Stimulated activated naive B cell treated with anti-CD40 and anti-IgM and Interleukin-4, amounts not matched to agents 10 μg/mL and 1 μg/mL and 100 μg/mL, for 72 hours (primary cell): ENCODE measurements around the gene ZNRF3.
"Not testable (repeated sequence)": the region's sequence is repeated elsewhere in the genome, so short reads cannot be mapped to it uniquely, and the experiment has no call there.

Source experiments
- ATAC-seq, 2 donors: fragments of 150-1000 bp; cut with Tn5 transposase; replicated peaks; 2 replicates each; pipeline ENCODE4 v1.10.0; 2021; ENCODE audit warnings: moderate library complexity in 1 of 2
- DNase-seq: peaks from one replicate; pipeline ENCODE4 v3.0.0; 2021
- H3K27ac Mint-ChIP-seq: one replicate; pipeline ENCODE4 v1.8.0; 2022; ENCODE audit warnings: mild to moderate bottlenecking, mixed read lengths
- H3K27me3 Mint-ChIP-seq, 2 donors: one replicate each; pipeline ENCODE4 v1.8.0; 2022; ENCODE audit warnings: mixed read lengths in 2 of 2
- H3K36me3 Mint-ChIP-seq, 2 donors: one replicate each; pipeline ENCODE4 v1.8.0; 2022; ENCODE audit warnings: mixed read lengths in 2 of 2, mild to moderate bottlenecking in 1 of 2
- H3K4me1 Mint-ChIP-seq, 2 donors: one replicate each; pipeline ENCODE4 v1.8.0; 2022; ENCODE audit warnings: mixed read lengths in 2 of 2, mild to moderate bottlenecking in 1 of 2
- H3K4me3 Mint-ChIP-seq, 2 donors: one replicate each; pipeline ENCODE4 v1.8.0; 2022; ENCODE audit warnings: mild to moderate bottlenecking in 2 of 2, mixed read lengths in 2 of 2, moderate library complexity in 1 of 2
- H3K9me3 Mint-ChIP-seq, 2 donors: one replicate each; pipeline ENCODE4 v1.8.0; 2022; ENCODE audit warnings: mixed read lengths in 2 of 2, mild to moderate bottlenecking in 1 of 2

ZNRF3 gene

DNA sequence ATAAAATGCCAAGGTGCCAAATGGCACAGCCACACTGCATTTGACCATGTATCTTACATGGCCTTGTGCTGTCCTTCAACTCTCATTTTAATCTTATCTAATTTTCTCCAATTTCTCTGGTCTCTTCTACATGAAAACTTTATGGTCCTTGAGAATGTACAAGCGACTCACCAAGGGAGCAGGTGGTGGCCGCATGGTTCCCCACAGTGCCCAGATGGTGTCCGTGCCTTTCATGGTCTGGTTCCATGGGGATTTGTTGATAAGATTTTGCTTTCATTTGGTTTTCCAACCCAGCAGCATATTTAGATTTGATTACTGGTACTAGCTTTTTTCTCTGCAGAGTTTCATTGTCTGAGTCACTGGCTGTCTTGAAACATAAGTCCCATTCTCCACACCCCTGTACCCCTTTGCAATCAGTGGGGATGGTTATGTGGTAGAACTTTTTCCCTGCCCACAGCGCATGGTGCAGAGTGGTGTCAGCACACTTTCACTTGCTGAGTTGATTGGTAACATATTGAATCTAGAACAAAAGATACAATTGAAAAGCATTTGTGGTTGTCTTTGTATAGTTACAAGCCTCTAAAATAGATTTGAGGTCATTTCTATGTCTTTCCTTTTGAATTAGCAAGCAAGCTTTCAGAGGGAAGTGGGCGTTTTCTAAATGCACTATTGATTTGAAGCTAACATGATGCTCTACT lies 24.1 kb downstream of the ZNRF3 start:
- peaks cover 11 to 28% of the 10 kb centered on the region in 2 donors for H3K4me1 Mint-ChIP-seq

DNA sequence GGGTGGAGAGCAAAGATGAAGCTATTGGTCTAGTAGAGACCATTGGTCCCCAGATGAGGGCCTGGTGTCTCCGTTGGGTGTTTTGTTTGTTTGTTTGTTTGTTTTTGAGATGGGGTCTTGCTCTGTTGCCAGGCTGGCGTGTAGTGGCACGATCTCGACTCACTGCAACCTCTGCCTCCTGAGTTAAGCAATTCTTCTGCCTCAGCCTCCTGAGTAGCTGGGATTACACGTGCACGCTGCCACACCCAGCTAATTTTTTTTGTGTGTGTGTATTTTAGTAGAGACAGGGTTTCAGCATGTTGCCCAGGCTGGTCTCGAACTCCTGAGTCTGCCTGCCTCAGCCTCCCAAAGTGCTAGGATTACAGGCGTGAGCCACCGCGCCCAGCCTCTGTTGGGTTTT lies 25.4 kb downstream of the ZNRF3 start:
- H3K36me3 Mint-ChIP-seq, DNase-seq, H3K9me3 Mint-ChIP-seq, H3K4me3 Mint-ChIP-seq, ATAC-seq, H3K27me3 Mint-ChIP-seq: not testable (repeated sequence)
- Mint-ChIP-seq H3K27ac (peak overlapping the region; percentile 59), H3K4me1 (peaks cover 11 to 28% of the 10 kb centered on the region in 2 donors)

More for the DNA sequence above, 24.1 kb downstream of the ZNRF3 start:
- H3K27me3 Mint-ChIP-seq = peaks cover 3 to 6% of the 10 kb centered on the region in 2 donors
- H3K27ac Mint-ChIP-seq = peak overlapping the region; percentile 62
- peak; percentile 36 for DNase-seq
- peak overlapping the region; percentile 1 to 17 for H3K4me3 Mint-ChIP-seq
- H3K36me3 Mint-ChIP-seq = no peaks in the 10 kb centered on the region
- H3K9me3 Mint-ChIP-seq = no peaks in the 10 kb centered on the region
- ATAC-seq = peak; percentile 87 to 91

GRCh38 chr22:28909375-28909774 lies 26.0 kb downstream of the ZNRF3 start:
- ATAC-seq = peak; percentile 81 to 83
- no peaks in the 10 kb centered on the region for H3K9me3 Mint-ChIP-seq
- H3K36me3 Mint-ChIP-seq = no peaks in the 10 kb centered on the region
- peaks cover 11 to 28% of the 10 kb centered on the region in 2 donors for H3K4me1 Mint-ChIP-seq
- no peak overlapping the region for H3K4me3 Mint-ChIP-seq
- H3K27me3 Mint-ChIP-seq = peaks cover 3 to 6% of the 10 kb centered on the region in 2 donors
- peak; percentile 50 for DNase-seq
- H3K27ac Mint-ChIP-seq = peak overlapping the region; percentile 59

- H3K27ac Mint-ChIP-seq = no peak overlapping the region
- H3K36me3 Mint-ChIP-seq = no peaks in the 10 kb centered on the region
- ATAC-seq (no peak), DNase-seq (no peak)
- H3K27me3 Mint-ChIP-seq = peaks cover 0 to 6% of the 10 kb centered on the region in 2 donors
- peaks cover 11 to 28% of the 10 kb centered on the region in 2 donors for H3K4me1 Mint-ChIP-seq
- no peak overlapping the region for H3K4me3 Mint-ChIP-seq
- no peaks in the 10 kb centered on the region for H3K9me3 Mint-ChIP-seq
These were observed 27.4 kb downstream of the ZNRF3 start for GRCh38 chr22:28910569-28911303.

DNA sequence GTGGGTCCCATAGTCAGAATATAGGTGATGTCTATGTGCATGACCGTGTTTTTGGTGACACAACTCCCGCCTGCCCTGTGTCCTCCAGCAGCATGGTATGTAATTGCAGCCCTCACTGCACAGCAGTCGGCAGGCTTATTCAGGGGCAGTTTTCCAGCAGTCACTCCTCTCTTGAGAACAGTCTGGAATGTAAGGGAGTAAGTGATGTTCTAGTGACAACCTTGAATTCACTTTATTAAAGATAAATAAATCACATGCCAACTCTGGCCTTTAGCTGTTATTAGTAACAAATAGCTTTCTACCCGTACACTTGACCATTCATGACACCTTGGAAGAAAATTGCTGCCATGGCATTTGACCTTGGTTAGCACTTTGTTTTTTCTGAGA lies 27.9 kb downstream of the ZNRF3 start:
- no peak for DNase-seq
- Mint-ChIP-seq H3K27ac (no peak overlapping the region), H3K4me1 (peaks cover 11 to 28% of the 10 kb centered on the region in 2 donors), H3K4me3 (no peak overlapping the region), H3K27me3 (peaks cover 0 to 6% of the 10 kb centered on the region in 2 donors), H3K9me3 (no peaks in the 10 kb centered on the region), H3K36me3 (no peaks in the 10 kb centered on the region)
- no peak for ATAC-seq

DNA sequence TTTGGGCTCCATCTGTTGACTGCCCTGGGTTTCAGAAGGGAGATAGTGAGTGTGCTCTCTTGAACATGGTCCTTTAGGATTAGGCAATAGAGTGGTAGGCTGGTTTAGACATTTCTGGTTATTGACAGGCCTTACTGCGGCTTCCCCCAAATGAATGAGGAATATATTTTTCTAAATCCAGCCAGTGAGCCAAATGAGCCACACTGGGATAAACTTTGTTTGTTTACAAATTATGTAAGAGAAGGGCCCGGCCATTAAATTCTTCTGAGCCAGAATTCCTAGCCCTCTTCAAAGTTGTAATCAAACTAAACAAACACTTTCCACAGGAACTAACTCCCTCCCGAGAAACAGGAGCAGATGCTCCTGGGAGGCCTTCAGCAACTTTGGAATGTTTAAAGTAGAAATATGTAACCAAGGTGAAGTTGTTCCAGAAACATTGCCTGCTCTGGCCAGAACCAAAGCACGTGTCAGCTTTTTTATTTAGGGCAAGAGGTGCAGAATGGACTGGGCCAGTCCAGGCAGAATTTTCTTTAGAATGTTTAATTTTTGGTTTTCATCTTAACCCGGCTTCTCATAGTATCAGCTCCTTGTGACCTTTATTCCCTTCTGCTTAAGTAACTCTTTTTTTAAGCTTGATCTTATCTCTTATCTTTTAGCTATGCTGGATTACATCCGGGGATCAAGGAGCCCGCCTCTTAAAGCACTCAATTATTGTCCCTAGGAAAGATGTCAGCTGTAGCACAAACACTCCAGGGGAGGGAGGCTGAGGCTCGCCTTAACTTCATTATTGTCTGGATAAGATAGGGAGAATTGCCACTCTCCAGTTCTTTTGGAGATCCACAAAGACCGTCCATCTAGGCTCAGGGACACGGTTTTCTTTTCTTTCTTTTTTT lies 28.7 kb downstream of the ZNRF3 start:
- no peak for ATAC-seq
- Mint-ChIP-seq H3K9me3 (no peaks in the 10 kb centered on the region), H3K27me3 (peaks cover 0 to 6% of the 10 kb centered on the region in 2 donors), H3K27ac (no peak overlapping the region), H3K36me3 (no peaks in the 10 kb centered on the region), H3K4me1 (peaks cover 11 to 27% of the 10 kb centered on the region in 2 donors), H3K4me3 (no peak overlapping the region)
- DNase-seq = no peak

- DNase-seq = no peak
- Mint-ChIP-seq H3K9me3 (no peaks in the 10 kb centered on the region), H3K27me3 (peaks cover 0 to 6% of the 10 kb centered on the region in 2 donors), H3K4me3 (no peak overlapping the region), H3K36me3 (no peaks in the 10 kb centered on the region), H3K27ac (no peak overlapping the region), H3K4me1 (peaks cover 9 to 19% of the 10 kb centered on the region in 2 donors)
- ATAC-seq = no peak
These were observed 30.8 kb downstream of the ZNRF3 start for GRCh38 chr22:28914201-28914600.

- peaks cover 11 to 17% of the 10 kb centered on the region in 2 donors for H3K4me1 Mint-ChIP-seq
- no peak overlapping the region for H3K4me3 Mint-ChIP-seq
- ATAC-seq = no peak
- no peak for DNase-seq
- no peaks in the 10 kb centered on the region for H3K36me3 Mint-ChIP-seq
- peaks cover 0 to 2% of the 10 kb centered on the region in 2 donors for H3K27me3 Mint-ChIP-seq
- H3K27ac Mint-ChIP-seq = no peak overlapping the region
- no peaks in the 10 kb centered on the region for H3K9me3 Mint-ChIP-seq
These were observed 32.6 kb downstream of the ZNRF3 start for GRCh38 chr22:28915969-28916368.

DNA sequence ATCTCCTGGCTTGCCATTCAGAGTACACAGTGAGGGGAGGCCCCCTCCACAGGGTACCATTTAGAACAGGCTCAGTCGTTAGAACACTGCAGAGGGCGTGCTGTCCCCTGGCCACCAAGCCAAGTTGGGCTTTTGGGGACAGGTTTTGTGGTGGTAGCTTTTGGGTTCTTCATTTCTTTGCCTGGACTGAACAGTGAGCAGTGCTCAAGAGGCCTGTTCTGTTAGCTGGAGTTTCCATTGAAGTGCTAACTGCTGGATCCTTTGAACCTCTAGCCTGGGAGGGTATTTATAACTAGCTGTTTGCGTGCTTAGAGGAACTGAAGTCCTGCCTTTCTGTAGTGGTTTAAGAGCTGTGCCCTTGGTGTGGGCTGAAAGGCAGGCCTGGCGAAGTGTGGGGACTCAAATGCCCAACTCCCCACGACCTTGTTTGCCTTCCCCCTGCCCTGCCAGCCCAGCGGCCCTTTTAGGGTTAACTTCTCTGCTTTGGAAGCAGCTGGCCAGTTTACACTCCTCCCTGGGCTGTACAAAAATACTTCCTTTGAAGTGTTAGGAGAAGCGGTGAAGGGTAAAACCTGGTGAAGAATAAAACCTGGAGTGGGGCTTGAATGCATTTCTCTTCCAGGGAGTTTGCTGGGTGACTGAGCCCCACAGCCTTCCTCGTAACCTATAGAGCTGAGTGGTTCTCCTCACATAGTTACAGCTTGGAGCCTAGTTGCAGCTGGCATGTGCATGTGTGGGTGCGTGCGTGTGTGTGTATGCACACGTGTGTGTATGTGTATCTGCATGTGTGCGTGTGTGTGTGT lies 34.6 kb downstream of the ZNRF3 start:
- peaks cover 17 to 23% of the 10 kb centered on the region in 2 donors for H3K4me1 Mint-ChIP-seq
- ATAC-seq (peak; percentile 56 to 59), DNase-seq (no peak)
- H3K9me3 Mint-ChIP-seq = no peaks in the 10 kb centered on the region
- peaks cover 0 to 4% of the 10 kb centered on the region in 2 donors for H3K27me3 Mint-ChIP-seq
- H3K27ac Mint-ChIP-seq = peak overlapping the region; percentile 67
- H3K4me3 Mint-ChIP-seq = no peak overlapping the region
- no peaks in the 10 kb centered on the region for H3K36me3 Mint-ChIP-seq

DNA sequence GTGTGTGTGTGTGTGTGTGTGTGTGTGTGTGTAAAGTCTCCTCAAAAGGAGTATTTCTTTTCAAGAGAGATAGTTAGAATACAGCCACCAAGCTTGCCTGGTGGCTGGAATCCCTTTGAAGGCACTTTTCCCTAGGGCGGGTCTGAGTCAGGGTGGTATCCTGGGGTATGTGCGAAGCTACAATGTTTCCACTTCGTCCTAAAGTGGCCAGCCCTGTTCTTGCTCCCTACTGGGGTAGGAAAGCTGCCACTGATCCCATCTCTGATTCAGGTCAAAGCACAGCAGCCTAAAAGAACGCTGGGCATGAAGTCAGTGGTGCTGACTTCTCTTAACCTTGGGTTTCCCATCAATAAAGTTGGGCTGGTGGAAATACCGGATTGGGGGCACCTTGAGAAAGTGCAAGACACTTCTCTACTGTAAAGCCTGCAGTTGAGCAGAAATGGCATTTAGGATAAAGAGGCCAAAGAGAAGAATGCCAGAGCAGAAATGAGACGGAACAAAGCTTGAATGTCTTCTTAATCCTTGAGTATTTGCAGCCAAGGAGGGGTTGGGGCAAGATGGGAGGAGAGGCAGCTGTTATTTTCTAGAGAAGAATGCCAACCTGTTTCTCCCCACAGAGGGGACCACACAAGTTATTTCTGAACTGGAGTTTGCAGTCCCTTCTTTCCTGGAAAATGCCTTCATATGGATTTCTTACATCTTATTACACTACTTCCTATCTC lies 35.3 kb downstream of the ZNRF3 start:
- Mint-ChIP-seq H3K27ac (no peak overlapping the region), H3K4me1 (peaks cover 17 to 23% of the 10 kb centered on the region in 2 donors), H3K9me3 (no peaks in the 10 kb centered on the region), H3K27me3 (peaks cover 0 to 8% of the 10 kb centered on the region in 2 donors), H3K4me3 (no peak overlapping the region), H3K36me3 (no peaks in the 10 kb centered on the region)
- DNase-seq = no peak
- ATAC-seq = no peak

DNA sequence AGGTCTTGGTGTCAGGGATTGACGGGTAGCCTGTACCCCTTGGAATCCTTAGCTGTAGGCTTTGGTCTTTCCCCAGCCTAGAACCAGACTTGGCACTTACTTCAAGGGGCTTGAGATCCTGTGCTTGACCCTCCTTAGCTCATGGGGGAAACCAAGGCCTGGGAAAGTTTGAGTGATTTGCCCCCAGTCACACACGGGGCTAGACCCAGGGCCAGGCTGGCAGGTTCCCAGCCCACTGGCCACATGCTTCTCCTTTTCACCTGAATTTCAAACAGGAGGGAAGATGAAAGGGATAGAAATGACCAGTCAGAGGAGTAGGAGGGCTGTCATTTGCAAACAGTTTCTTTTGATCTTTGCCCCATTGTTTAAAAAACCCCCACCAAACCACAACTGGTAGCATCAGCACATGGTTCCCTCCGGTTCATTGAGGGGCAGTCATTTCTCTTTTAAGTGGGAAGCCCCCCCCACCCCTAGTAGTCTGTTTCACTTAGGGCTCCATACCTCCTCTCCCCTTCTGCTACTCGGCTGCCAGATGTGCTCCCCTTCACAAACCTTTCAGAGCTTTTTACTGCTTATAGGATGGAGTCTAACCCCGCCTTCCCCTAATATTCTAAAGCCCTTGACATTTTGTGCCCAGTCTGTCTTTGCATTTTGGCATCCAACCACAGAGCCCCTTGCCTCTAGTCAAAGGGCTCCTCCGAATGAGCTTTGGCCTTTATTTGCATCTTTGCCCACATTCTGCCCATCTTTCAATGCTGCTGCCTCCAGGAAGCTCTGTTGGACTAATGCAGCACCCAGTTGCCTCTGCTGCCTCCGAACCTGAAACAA lies 37.6 kb downstream of the ZNRF3 start:
- Mint-ChIP-seq H3K9me3 (no peaks in the 10 kb centered on the region), H3K27ac (peak overlapping the region; percentile 78), H3K4me3 (peak overlapping the region in 1 of 2 donors; percentile 45), H3K27me3 (peaks cover 11 to 13% of the 10 kb centered on the region in 2 donors), H3K4me1 (peaks cover 19 to 31% of the 10 kb centered on the region in 2 donors), H3K36me3 (no peaks in the 10 kb centered on the region)
- DNase-seq (peak; percentile 25), ATAC-seq (peak; percentile 77 to 81)

DNA sequence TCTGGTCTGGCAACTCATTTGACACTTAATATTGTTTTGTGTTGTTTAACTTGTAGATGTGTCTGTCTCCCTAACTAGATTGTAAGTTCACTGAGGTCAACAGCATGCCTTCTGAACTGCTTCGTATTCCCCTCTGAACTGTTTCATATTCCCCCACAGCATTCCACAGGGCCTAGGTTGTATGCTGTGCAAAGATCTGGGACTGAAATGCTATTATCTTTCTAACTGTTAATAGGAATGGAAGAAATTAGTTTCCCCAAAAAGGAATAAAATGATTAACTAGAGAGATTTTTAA lies 38.2 kb downstream of the ZNRF3 start:
- Mint-ChIP-seq H3K9me3 (no peaks in the 10 kb centered on the region), H3K27ac (no peak overlapping the region), H3K4me3 (no peak overlapping the region), H3K4me1 (peaks cover 20 to 31% of the 10 kb centered on the region in 2 donors), H3K36me3 (no peaks in the 10 kb centered on the region), H3K27me3 (peaks cover 13% of the 10 kb centered on the region in 2 donors)
- ATAC-seq = no peak
- DNase-seq = no peak
